Globus pallidus (tissue), 1 donor: ENCODE data around the gene EPHB1.
A peak's percentile ranks its signal among the peaks of the same experiment; 100 is the strongest.

Experiments
- DNase-seq: peaks from one replicate; pipeline ENCODE4 v3.0.0-alpha.2; 2015; ENCODE audit warnings: low spot score

The EPHB1 gene

DNA sequence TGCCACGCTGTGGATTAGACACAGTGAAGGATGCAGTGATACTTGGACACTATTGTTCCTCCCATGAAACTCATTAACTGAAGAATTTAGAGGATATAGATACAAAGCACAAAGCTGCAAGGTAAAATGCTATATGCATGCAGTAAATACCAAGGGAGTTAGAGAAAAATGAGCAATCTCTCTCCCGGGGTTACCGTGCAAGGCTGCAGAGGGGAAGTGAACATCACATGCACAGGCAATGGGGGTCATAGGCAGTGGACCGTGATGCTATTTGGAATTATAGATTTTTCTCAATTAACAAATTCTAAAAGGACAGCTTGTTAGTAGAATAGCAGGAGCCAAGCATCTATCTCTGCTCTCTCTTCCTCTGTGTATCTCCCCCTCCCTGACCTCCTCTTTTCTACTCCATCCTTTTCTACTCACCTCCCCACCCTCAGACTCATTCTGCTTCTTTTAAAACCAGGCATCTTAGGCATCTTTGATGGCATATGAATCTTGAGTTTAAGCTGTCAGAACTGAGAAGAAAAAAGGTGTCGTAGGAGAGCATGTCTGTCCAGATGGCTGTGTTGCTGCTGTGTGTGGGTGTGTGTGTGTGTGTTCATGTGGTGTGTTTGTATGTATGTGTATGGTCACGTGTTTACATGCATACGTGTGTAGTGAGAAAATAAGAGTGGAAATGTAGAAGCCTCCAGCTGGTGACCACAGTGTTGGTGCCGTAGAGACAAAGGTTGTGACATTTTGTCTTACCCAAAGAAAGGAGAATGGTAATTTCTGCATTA is 339.0 kb downstream of the EPHB1 start:
- no peak for DNase-seq

DNA sequence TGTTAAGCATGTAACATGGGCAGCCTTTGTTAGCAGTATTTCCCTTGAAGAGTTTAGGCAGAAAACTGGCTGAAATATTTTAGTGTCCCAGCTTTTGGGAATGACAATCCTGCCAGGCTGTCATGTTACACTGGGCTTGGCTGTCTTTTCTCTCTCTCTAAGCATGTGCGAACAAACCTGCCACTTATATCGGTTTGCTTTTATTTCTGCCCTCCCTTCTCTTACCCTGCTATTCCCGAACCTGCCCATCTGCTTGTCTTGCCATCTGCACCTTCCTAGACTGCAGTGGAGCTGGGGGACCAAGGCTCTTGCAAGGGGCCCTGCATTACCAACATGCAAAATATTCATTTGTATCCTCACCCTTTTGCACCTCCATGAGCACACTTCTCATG is 339.6 kb downstream of the EPHB1 start:
- no peak for DNase-seq

DNA sequence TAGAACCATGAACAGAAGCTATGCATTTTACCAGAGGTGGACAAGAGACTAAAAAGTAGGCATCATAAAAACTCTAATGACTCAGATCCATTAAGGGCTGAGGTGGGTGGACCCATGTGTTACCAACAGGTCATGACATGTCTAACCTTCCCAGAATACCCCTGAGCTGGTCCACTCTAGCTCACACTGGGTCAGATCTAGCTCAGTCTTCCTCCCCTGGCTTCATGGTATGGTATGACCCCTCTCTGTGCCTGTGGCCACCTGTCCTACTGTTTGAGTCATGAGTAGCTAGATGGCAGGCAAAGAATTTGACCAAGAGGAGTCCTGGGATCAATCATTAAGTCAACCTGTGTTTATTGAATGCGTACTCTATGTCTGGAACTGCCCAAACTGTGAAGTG is 340.4 kb downstream of the EPHB1 start:
- no peak for DNase-seq

DNA sequence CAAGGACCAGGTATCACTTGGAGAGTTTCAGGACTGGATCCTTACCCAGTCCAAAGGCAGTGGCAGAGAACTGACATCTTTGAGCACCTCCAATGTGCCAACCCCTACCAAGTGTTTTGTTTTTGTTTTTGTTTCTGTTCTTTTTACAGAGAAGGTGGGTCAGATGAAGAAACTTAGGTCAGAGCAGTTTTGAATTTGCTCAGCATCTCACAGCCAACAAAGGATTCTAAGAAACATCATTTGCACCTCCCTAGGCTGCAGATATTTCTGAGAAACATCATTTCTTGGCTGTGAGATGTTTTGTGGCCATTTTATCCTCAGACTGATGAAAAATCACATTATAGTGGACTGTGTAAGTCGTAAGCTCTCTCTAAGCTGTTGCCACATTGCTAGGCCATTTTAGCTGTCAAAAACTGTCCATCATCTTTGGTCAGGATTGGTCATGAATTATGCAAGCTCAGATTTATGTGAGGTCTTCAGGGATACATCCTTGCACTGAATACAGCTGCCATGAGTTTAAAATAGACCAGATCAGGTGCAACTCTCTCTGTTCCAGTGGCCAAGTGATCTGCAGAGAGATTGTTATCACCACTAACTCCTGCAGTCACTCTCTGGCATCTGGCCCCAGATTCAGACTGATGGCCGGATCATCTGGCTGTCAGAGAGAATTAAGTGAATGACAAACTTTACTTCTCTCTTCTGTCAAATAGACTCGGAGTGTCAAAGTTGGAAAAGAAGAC is 341.5 kb downstream of the EPHB1 start:
- no peak for DNase-seq

DNA sequence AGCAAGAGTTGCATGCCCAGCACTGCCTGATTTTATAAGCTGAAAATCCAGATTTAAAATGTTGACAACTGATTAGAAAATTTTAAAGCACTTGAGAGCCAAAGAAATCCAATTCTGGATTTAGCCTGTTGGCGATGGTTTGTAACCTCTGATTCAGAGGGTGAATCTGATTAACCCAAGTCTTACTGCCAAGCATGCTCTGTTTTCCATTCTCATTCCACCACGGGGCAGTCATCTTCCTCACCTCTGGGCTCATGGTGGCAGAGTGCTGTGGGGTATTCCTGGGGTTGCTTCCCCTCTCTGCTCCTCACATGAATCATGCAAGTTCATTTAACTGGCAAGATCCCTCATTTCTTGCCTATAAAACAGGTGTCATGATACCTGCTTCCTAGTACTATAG is 342.2 kb downstream of the EPHB1 start:
- DNase-seq, result no peak

DNA sequence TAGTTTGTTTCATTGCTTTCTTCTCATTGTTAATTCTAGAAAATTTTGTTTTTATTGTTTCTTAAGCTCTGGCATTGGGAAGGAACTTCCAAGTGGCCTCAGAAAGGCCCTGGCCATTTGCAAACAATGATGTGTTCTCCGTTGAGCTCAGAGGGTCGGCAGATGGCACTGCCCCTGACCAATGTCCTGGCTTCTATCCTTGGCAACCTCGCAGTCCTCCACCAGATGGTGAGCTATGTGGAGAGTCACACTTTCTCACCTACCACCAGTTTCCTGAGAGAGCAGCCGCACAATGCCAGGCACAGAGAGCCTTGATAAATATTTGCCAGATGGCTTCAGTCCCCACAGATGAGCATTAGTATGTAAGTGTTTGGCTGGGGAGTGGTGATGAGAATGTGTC is 343.7 kb downstream of the EPHB1 start:
- DNase-seq, result no peak

DNA sequence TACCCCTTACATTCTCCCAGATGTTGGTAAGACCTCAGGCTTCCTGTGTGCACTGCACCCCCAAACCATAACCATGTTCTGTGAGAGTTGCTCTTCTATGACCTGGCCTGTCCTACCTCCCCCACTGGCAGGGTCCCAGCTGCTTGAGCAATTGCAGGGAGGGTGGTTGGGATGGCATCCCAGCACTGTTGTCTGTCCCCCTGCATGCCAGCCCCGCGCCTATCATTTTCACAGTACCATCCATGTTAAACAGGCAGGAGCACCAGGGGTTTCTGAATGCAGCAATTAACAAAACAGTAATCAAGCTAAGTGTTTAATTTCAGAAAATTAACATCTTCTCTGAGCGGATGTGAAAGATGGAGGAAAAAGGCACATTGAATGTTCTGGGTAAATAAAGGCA is 345.5 kb downstream of the EPHB1 start:
- DNase-seq, result peak; percentile 19

DNA sequence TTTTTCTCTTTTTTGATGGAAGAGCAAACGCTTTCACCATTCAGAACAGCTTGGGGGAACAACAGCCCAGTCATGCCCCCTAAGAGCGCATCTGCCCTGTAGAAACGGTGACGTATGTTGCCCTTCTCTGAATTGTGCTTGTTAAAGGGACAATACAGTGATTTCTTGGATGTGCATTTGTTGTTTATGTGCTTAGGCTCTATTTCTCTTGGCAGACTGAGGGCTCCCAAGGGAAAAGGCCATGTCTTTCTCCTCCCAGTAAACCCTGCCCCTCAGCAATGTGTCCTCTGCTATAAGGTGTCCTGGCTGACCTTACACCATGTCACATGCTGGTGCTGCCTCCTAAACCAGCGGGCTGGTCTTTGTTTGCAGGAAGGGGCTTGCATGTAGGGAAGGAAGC is 346.1 kb downstream of the EPHB1 start:
- DNase-seq, result peak; percentile 76

DNA sequence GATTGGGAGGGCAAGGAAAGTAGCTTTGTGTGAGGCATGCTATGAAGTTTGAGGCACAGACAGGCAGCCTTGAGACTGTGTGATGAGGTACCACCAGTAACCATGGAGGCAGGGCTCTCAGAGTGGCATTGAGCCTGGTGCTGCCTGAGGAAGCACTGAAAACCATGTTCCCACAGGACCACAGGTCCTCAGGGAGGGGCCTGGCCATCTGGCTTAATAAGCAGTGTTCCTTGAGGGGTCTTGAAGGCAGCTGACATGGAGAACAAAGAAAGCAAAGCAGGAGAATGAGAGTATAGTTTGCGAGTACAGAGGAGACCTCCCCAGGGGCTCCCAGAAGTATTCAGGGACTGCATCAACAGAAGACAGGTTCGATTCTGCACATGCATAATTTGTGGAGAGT is 346.6 kb downstream of the EPHB1 start:
- DNase-seq, result no peak

DNA sequence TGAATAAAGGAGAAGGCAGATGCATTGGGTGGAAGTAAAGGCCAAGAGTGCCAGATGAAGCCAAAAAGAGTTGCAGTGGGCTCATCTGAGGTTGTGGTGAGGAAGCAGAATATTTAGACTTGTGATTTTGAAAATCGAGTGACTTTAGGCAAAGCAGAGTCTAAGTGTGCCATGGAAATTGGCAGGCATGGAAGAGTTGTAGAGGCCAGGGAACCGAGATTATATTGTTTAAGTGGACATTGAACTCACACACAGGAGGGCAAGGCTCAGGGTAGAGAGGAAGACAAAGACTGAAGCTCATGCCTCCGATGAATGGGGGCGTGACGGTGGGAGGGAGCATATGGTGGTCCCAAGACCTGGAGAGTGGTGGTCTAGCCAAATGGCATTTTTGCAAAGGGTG is 347.5 kb downstream of the EPHB1 start:
- DNase-seq, result no peak

DNA sequence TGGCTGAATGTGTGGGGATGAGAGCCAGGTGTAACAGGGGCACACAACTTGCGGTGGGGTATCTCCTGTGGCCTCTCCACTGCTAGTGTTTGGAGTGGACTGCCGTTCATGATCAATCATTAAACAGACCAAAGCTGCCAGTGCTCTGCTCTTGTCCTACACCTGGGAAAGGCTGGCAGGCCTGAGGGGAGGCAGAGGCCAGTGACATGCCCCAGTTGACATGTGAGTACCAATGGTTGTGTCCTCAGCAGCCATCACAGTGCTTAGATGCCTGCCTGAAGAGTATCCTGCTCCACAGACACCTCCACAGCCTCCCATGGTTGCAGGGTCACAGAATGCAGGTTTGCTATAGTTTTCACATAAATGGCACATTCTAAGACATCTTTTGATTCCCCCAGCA is 348.4 kb downstream of the EPHB1 start:
- no peak for DNase-seq

DNA sequence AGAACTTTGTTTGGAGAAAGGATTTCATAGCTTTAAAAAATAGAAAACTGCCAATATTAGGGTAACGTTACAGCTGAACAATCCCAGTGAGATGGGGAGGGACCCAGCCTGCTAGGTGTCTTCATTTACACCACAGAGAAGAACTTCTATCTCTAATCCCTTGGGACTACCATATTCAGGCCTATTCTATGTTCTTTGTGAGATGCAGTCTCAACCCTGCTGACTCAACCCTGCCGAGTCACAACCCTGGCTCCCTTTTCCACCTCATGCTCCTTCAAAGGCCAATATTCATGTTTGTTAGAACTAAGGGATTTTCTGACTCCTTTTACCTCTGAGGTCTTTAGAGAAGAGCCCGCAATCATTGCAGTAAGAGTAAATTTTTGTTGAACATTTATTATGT is 350.5 kb downstream of the EPHB1 start:
- no peak for DNase-seq

DNA sequence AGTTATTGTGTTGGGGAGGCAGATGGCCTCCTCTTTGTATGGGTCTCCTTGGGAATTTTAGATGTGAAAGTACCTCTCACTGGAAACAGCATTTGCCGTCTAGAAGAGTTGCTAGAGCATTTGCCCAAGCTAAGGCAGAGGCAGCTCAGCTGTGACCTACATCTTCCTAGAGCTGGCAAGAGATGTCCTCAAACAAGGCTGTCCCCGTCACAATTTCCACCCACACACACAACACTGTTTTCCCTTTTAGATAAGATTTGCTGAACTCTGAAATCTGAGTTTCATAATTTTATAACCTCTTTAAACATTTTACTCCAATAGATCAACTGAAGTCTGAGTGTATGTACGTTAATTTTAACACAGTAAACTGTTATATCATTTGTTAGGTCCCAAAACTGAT is 352.6 kb downstream of the EPHB1 start:
- no peak for DNase-seq

DNA sequence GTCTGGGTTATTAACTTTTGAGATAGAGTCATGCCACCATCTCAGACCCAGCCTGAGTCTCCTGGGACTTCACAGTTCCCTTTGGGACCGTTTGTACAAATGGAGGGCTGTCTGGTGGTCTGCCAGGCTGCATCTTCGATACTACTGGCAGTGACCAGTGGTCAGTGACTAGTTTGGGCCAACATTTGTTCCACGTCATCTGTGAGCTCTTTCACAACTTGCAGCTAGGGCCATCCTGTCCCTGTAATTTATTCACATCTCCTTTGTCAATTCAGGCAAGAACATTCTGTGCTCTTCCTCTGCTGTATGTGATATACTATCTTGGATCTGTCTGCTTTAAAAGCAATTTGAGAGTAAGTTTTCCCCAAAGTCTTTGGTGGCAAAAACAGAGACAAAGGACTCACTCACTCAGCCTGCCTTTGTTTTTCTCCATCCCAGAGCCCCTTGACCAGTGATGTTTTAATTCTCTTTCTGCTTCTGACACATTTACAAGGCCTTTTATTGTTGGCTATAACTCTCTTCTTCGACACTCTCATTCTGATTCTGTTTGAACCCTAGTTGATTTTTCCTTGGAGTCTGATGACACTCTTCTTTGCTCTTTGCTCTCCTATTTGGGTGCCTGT is 353.4 kb downstream of the EPHB1 start:
- DNase-seq, result no peak

DNA sequence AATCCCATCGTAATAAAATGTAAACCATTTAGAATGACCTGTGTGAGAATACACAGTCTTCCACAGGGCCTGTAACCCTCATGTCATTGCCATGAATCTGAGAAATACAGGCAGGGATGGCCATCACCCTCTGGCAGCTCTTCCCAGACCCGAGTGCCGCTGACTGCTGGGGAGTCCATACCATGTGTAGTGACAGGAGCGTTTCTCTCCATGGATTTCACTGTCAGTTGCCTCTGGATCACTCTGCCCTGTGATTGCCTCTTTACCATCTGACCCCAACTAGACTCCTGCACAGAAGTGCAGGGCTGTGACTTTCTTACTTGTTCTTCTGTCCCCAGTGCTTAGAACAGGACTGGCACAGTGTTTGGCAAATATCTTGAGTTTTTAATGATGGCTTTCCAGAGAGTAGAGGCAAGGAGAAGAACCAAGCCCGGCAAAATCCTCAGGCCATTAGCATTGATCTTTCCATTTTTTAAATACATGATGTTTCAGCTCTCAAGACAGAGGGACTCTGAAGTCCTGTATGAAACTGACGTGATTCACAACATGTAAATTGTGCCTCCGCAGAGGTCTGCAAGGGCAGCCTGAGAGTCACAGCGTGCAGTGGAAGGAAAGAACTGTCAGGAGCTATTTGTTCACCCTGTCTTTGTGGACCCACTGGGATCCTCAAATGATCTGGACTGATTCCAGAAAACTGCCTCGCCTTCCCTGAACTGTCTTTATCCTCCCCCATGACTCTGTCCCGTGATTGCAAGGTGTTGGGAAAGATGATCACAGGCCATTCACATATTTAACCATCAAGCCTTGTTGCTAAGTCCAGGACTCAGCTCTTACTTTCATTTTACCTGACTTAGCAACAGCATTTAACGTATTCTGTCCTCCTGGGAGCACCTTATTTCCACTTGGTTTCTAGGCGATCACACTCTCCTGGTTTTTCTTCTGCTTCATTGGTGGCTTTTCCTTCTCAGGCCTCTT is 354.9 kb downstream of the EPHB1 start:
- DNase-seq, result no peak

DNA sequence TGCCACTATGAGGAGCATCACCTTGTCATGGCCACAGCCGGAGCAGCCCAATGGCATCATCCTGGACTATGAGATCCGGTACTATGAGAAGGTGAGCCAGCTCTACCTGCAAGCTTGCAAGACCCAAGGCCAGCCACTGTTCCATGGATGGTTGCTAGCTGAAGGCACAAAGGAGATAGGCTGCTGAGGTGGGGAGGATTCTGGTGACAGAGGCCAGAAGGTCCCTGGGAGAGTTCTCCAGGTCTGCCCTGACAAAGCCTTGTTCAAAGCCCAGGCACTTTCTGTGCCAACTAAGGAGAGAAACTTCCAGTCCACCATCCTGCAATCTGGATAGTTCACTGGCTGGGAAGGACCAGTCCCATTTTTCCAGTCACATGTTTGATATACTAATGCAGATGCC is 359.1 kb downstream of the EPHB1 start:
- no peak for DNase-seq

DNA sequence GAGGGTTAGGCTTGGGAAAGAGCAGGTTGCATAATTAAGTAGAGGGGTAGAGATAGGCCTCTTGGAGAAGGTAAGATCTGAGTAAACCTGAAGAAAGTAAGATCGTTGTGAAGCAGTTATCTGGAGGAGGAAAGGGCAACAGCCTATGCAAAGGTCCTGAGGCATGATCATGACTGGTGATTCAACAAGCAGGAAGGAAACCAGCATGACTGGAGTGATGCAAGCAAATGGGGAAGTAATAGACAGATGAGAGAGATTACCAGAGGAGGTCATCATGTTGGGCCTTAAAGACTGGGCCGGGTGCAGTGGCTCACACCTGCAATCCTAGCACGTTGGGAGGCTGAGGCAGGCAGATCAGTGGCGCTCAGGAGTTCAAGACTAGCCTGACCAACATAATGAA is 360.2 kb downstream of the EPHB1 start:
- DNase-seq, result no peak

DNA sequence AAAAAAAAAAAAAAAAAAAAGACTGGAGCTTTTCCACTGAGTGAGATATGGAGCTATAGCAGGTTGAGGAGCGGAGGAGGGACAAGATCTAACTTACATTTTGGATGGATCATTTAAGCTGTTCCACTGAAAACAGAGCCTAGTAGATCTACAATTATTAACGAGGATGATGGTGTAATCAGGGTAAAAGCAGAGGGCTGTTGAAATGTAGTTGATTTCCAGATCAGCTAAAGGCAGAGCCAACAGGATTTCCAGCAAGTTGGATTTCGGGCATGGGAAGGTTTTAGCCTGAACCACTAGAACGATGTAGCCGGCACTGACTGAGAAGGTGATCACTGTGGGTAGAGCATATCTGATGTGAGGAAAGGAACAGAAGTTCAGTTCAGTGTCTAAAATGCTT is 360.7 kb downstream of the EPHB1 start:
- DNase-seq, result no peak

DNA sequence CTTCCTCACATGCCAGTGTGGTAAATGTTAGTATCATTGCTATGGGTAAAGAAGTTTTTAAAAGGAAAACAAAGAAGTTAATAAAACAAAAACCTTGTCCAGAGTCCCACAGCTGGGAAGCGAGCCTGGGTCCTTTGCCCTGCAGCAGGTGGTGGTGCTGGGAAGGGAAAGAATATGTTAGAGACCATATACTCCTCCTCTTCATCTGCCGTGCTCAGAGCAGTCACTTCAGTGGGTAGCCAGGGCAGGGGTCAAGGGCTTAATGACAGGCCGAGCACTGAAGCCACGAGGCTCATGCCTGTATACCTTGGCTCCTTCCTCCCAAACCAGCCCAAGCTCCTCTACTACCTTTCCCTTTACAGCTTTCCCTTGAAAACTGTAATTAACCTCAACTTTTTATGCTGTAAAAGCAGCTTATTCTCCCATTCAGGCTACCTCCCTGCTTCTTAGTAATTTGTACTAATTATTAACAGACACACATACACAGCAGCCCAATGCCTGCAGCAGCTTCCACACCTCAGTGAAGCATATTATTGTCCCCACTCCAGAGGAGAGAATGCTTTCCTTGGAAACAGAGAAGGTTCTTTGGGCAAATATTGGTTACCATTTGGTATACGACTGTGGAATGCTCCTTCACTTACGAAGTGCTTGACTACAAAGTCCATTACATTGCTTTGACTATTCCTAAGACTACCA is 362.1 kb downstream of the EPHB1 start:
- no peak for DNase-seq

DNA sequence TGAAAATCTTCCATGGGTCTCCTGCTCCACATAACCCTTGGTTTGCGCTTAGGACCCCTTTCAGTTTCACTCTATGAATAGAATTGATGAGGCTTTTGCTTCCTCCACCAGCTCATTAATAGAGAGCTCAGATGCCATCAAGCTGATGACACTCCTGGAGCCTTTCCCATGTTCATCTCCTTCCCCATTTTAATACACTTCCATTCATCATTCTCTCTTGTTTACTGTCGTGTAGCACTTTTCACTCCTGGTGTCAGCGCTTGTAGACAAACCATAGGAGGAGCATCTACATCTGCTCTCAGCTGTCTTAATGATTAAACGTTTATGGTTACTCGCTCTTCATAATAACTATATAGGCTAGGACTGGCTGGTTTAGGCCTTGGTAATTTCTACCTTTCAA is 363.5 kb downstream of the EPHB1 start:
- no peak for DNase-seq

DNA sequence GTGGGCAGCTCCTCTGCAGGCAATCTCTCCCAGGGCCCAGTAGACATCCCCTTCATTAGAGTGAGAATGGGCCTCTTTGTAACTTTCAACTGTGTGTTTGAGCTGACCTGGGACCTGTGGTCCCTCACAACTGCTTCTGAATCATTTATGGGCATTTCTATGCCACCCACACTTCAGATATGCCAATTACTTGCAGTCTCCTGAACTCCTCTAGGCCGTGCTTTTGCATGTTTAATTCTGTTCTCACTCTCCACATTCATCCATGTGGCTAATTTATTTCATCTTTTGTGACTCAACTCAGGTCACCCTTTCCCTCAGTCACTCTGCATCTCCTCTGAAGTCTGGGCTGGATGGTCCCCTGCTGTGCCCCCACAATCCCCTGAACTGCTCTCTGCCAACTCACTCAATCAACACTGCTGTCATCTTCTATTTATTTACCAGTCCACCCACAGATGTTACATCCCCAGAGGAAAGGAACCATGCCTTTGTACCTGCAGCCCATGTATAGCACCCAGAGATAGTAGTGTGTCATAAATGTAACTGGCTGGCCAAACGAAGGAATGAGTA is 364.7 kb downstream of the EPHB1 start:
- DNase-seq, result no peak
